Activated effector memory CD4-positive, alpha-beta T cell treated with anti-CD3 and anti-CD28 coated beads, Interleukin-2, amount 50 U/mL, for 16 hours (primary cell): ENCODE data around the gene ZNF222.
A peak's percentile ranks its signal among the peaks of the same experiment; 100 is the strongest.

Experiments used
- DNase-seq: peaks from one replicate; pipeline ENCODE4 v3.0.0-alpha.2; 2020

Gene ZNF222

GRCh38 chr19:44055870-44056269 lies 30.7 kb downstream of the ZNF222 start:
- DNase-seq, result no peak

- no peak for DNase-seq
Measured at GRCh38 chr19:44059229-44059628, 34.0 kb downstream of the ZNF222 start.

- no peak for DNase-seq
Measured at GRCh38 chr19:44061038-44061437, 35.9 kb downstream of the ZNF222 start.

GRCh38 chr19:44066305-44066704 lies 41.1 kb downstream of the ZNF222 start:
- no peak for DNase-seq

GRCh38 chr19:44069415-44069814 lies 44.2 kb downstream of the ZNF222 start:
- DNase-seq, result no peak

- peak; percentile 93 for DNase-seq
Measured at GRCh38 chr19:44071824-44072542, 46.8 kb downstream of the ZNF222 start, which contains the start of gene ZNF284. ZNF284 (plus strand) TSS chr19:44072159; CDS start chr19:44076390, 4,231 bp downstream.

- DNase-seq, result no peak
Measured at GRCh38 chr19:44072543-44073401, 47.6 kb downstream of the ZNF222 start.

- DNase-seq, result no peak
Measured at GRCh38 chr19:44076325-44076724, 51.1 kb downstream of the ZNF222 start.
